IPS DF 19.7 (cell line): ENCODE measurements around the gene ZNF800.
"Not testable (repeated sequence)": the region's sequence is repeated elsewhere in the genome, so short reads cannot be mapped to it uniquely, and the experiment has no call there.

Source experiments
- DNase-seq: peaks from one replicate; pipeline ENCODE4 v3.0.0-alpha.2; 2013; ENCODE audit warnings: low read depth, low spot score

The ZNF800 gene

GRCh38 chr7:127392566-127393367 lies at the start of gene ZNF800:
Gene ZNF800 (minus strand): TSS chr7:127392708. CDS start chr7:127391557, 1,151 bp downstream.
- DNase-seq = peak; percentile 45

GRCh38 chr7:127440206-127440605 lies 47.7 kb upstream of the ZNF800 start:
- DNase-seq = no peak

GRCh38 chr7:127438836-127439235 lies 46.3 kb upstream of the ZNF800 start:
- no peak for DNase-seq

GRCh38 chr7:127437837-127438236 lies 45.3 kb upstream of the ZNF800 start:
- DNase-seq = no peak

GRCh38 chr7:127437241-127437640 lies 44.7 kb upstream of the ZNF800 start:
- no peak for DNase-seq

GRCh38 chr7:127429281-127429680 lies 36.8 kb upstream of the ZNF800 start:
- not testable (repeated sequence) for DNase-seq

GRCh38 chr7:127419196-127419595 lies 26.7 kb upstream of the ZNF800 start:
- no peak for DNase-seq

- no peak for DNase-seq
Observed at GRCh38 chr7:127418459-127418858, 26.0 kb upstream of the ZNF800 start.

GRCh38 chr7:127417346-127417745 lies 24.8 kb upstream of the ZNF800 start:
- no peak for DNase-seq

- no peak for DNase-seq
Observed at GRCh38 chr7:127415060-127415742, 22.7 kb upstream of the ZNF800 start.

- no peak for DNase-seq
Observed at GRCh38 chr7:127413962-127414361, 21.5 kb upstream of the ZNF800 start.

GRCh38 chr7:127413326-127413725 lies 20.8 kb upstream of the ZNF800 start:
- DNase-seq = no peak

- DNase-seq = no peak
Observed at GRCh38 chr7:127411176-127411575, 18.7 kb upstream of the ZNF800 start.

- no peak for DNase-seq
Observed at GRCh38 chr7:127409629-127410028, 17.1 kb upstream of the ZNF800 start.

- no peak for DNase-seq
Observed at GRCh38 chr7:127404286-127405072, 12.0 kb upstream of the ZNF800 start.

- DNase-seq = no peak
Observed at GRCh38 chr7:127396184-127396583, 3.7 kb upstream of the ZNF800 start.

GRCh38 chr7:127395104-127395503 lies 2.6 kb upstream of the ZNF800 start:
- DNase-seq = not testable (repeated sequence)

GRCh38 chr7:127393368-127394058 lies 1.0 kb upstream of the ZNF800 start:
- no peak for DNase-seq

- DNase-seq = no peak
Observed at GRCh38 chr7:127392182-127392565, 334 bp downstream of the ZNF800 start.

- DNase-seq = no peak
Observed at GRCh38 chr7:127391591-127392181, 822 bp downstream of the ZNF800 start.
